GM23338 (cell line): ENCODE measurements around the gene RPTOR. TPM values are rescaled to one million over a fixed set of nuclear protein-coding genes. Genes with fewer than 3 reads are reported as not detected.

ENCODE experiments used
- ATAC-seq: fragments of 200-7000 bp; cut with Tn5 transposase; 3 replicates; pipeline ENCODE4 v1.9.1; 2020
- DNase-seq: peaks from one replicate; pipeline ENCODE4 v3.0.0-alpha.2; 2015; ENCODE audit warnings: low spot score
- H2AFZ ChIP-seq: fragments of 200-600 bp; sonication (generic); 2 replicates; pipeline ENCODE4 v1.8.0; 2016; ENCODE audit warnings: antibody characterized with exemption, mild to moderate bottlenecking, moderate library complexity
- H3F3A ChIP-seq: fragments of 200-600 bp; sonication (generic); replicated peaks from 2 replicates; pipeline ENCODE4 v1.8.0; 2017; ENCODE audit warnings: antibody characterized with exemption, mixed run types, low read depth
- H3K27ac ChIP-seq: fragments of 200-600 bp; sonication (generic); 2 replicates; pipeline ENCODE4 v1.6.1; 2016; ENCODE audit warnings: low read depth
- H3K27me3 ChIP-seq: fragments of 200-600 bp; sonication (generic); 2 replicates; pipeline ENCODE4 v1.8.0; 2016; ENCODE audit warnings: mild to moderate bottlenecking, mixed run types, moderate library complexity; ENCODE audit not compliant: insufficient read depth
- H3K36me3 ChIP-seq: fragments of 200-600 bp; sonication (generic); 2 replicates; pipeline ENCODE4 v1.8.0; 2016; ENCODE audit warnings: mild to moderate bottlenecking; ENCODE audit not compliant: insufficient read depth
- H3K4me1 ChIP-seq: fragments of 200-600 bp; sonication (generic); 2 replicates; pipeline ENCODE4 v1.8.0; 2016; ENCODE audit warnings: mild to moderate bottlenecking, moderate library complexity; ENCODE audit not compliant: insufficient read depth
- H3K4me2 ChIP-seq: fragments of 200-600 bp; sonication (generic); 2 replicates; pipeline ENCODE4 v1.7.1; 2017; ENCODE audit warnings: mixed run types
- H3K4me3 ChIP-seq: fragments of 200-600 bp; sonication (generic); 2 replicates; pipeline ENCODE4 v1.6.1; 2016; ENCODE audit warnings: mixed run types
- H3K79me2 ChIP-seq: fragments of 200-600 bp; sonication (generic); replicated peaks from 2 replicates; pipeline ENCODE4 v1.8.0; 2017; ENCODE audit warnings: mild to moderate bottlenecking; ENCODE audit not compliant: insufficient read depth
- H3K9me2 ChIP-seq: fragments of 200-600 bp; sonication (generic); 2 replicates; pipeline ENCODE4 v1.8.0; 2017; ENCODE audit not compliant: insufficient read depth
- H4K20me1 ChIP-seq: fragments of 200-600 bp; sonication (generic); replicated peaks from 2 replicates; pipeline ENCODE4 v1.8.0; 2017; ENCODE audit warnings: mild to moderate bottlenecking; ENCODE audit not compliant: insufficient read depth
- H3K27ac Mint-ChIP-seq: 2 replicates; pipeline ENCODE4 v1.8.0; 2020; ENCODE audit warnings: inconsistent platforms, mild to moderate bottlenecking, moderate library complexity, mixed read lengths
- H3K27me3 Mint-ChIP-seq: 3 replicates; pipeline ENCODE4 v1.8.0; 2022; ENCODE audit warnings: low read depth, mild to moderate bottlenecking, moderate library complexity, mixed read lengths, inconsistent platforms; ENCODE audit not compliant: insufficient read depth, poor library complexity
- H3K36me3 Mint-ChIP-seq: 3 replicates; pipeline ENCODE4 v1.8.0; 2021; ENCODE audit warnings: low read depth, mild to moderate bottlenecking, inconsistent platforms, moderate library complexity, mixed read lengths
- H3K4me1 Mint-ChIP-seq: 3 replicates; pipeline ENCODE4 v1.8.0; 2020; ENCODE audit warnings: mild to moderate bottlenecking, inconsistent platforms, mixed read lengths
- H3K4me3 Mint-ChIP-seq: 3 replicates; pipeline ENCODE4 v1.8.0; 2021; ENCODE audit warnings: moderate library complexity, mild to moderate bottlenecking, inconsistent platforms, mixed read lengths
- H3K9me3 Mint-ChIP-seq: 3 replicates; pipeline ENCODE4 v1.8.0; 2020; ENCODE audit warnings: moderate library complexity, mild to moderate bottlenecking, inconsistent platforms, mixed read lengths
- CREB1 ChIP-seq: fragments of 250-450 bp; sonication (Bioruptor Pico); IDR thresholded peaks from 2 replicates; pipeline ENCODE4 v1.5.0; 2020; ENCODE audit warnings: low read depth, mild to moderate bottlenecking, moderate library complexity
- ETS1 ChIP-seq: IDR thresholded peaks from 2 replicates; pipeline ENCODE4 v1.6.1; 2016; ENCODE audit warnings: antibody characterized with exemption
- EZH2 ChIP-seq: fragments of 200-600 bp; sonication (generic); IDR thresholded peaks from one replicate; pipeline ENCODE4 v1.8.0; 2017; ENCODE audit warnings: antibody characterized with exemption, mild to moderate bottlenecking, low read depth; ENCODE audit not compliant: unreplicated experiment
- EZH2phosphoT487 ChIP-seq: fragments of 200-600 bp; sonication (generic); IDR thresholded peaks from one replicate; pipeline ENCODE4 v1.8.1; 2018; ENCODE audit warnings: antibody characterized with exemption; ENCODE audit not compliant: unreplicated experiment
- JUNB ChIP-seq: IDR thresholded peaks from one replicate; pipeline ENCODE4 v1.6.1; 2016; ENCODE audit warnings: antibody characterized with exemption; ENCODE audit not compliant: unreplicated experiment
- NANOG ChIP-seq: IDR thresholded peaks from 2 replicates; pipeline ENCODE4 v1.6.1; 2016; ENCODE audit warnings: antibody characterized with exemption, borderline replicate concordance
- POLR2AphosphoS5 ChIP-seq: IDR thresholded peaks from 2 replicates; pipeline ENCODE4 v1.6.1; 2016; ENCODE audit warnings: antibody characterized with exemption, low read depth
- STAT1 ChIP-seq: IDR thresholded peaks from one replicate; pipeline ENCODE4 v1.6.1; 2016; ENCODE audit warnings: antibody characterized with exemption; ENCODE audit not compliant: unreplicated experiment
- ZNF114 ChIP-seq: fragments of 250-450 bp; sonication (Bioruptor Pico); IDR thresholded peaks from 2 replicates; pipeline ENCODE4 v1.5.0; 2020; ENCODE audit warnings: mild to moderate bottlenecking, moderate library complexity
- ZNF331 ChIP-seq: fragments of 250-450 bp; sonication (Bioruptor Pico); IDR thresholded peaks from 2 replicates; pipeline ENCODE4 v1.5.0; 2020; ENCODE audit warnings: low read depth, mild to moderate bottlenecking, moderate library complexity
- polyA plus RNA-seq: library from polyadenylated mRNA; unstranded; fragments of >200 nt; fragmentation: Nextera tagmentation; extraction: Ambion mirVana; gene quantifications from 2 replicates; pipeline ENCODE4 v1.2.1, GENCODE V29; 2016
- total RNA-seq: library from RNA; depleted of rRNA; stranded (reverse); fragments of >200 nt; shearing (Covaris generic); gene quantifications from 2 replicates; pipeline ENCODE4 v1.2.3, GENCODE V29; 2014
- TF ChIP-seq, protein P1 (sequence below): fragments of 250-450 bp; sonication (Bioruptor Pico); IDR thresholded peaks from 2 replicates; pipeline ENCODE4 v1.5.0; 2020; ENCODE audit warnings: mild to moderate bottlenecking, moderate library complexity
- TF ChIP-seq, protein P2 (sequence below), 2 experiments: fragments of 200-600 bp in 1 of 2; sonication (generic) in 1 of 2; conservative IDR thresholded peaks; 2 replicates each; pipeline versions ENCODE4 v1.5.1 to v1.6.1; 2016 to 2017; ENCODE audit warnings: antibody characterized with exemption in 2 of 2, low read depth in 2 of 2, mild to moderate bottlenecking in 2 of 2, moderate library complexity in 1 of 2
- TF ChIP-seq, protein P3 (sequence below): IDR thresholded peaks from one replicate; pipeline ENCODE4 v1.6.1; 2018; ENCODE audit warnings: antibody characterized with exemption; ENCODE audit not compliant: unreplicated experiment

RPTOR gene
- total and polyA plus RNA-seq, 2 experiments from 2014 or later = 9.5 to 38.0 TPM

GRCh38 chr17:80952291-80952690 lies 407.7 kb downstream of the RPTOR start:
- H3K27me3 Mint-ChIP-seq = peaks cover 10% of the 10 kb centered on the region
- no peak for ATAC-seq
- no peak for DNase-seq

More at GRCh38 chr17:80952291-80952690, 407.7 kb downstream of the RPTOR start:
- H3K27ac Mint-ChIP-seq = no peak overlapping the region
- no peaks in the 10 kb centered on the region for H3K9me3 Mint-ChIP-seq
- H3K4me3 ChIP-seq = no peak overlapping the region
- H3K79me2 ChIP-seq = no peaks in the 10 kb centered on the region
- H3K4me1 ChIP-seq = no peaks in the 10 kb centered on the region
- H3K27ac ChIP-seq = no peak overlapping the region
- no peak overlapping the region for H3K4me3 Mint-ChIP-seq
- no peak overlapping the region for H2AFZ ChIP-seq
- H3K27me3 ChIP-seq = no peaks in the 10 kb centered on the region
- peaks cover 4% of the 10 kb centered on the region; the same call in 1 of the 3 replicates for H3K36me3 Mint-ChIP-seq
- H3K9me2 ChIP-seq = no peaks in the 10 kb centered on the region
- H3F3A ChIP-seq = no peaks in the 10 kb centered on the region
- H3K4me2 ChIP-seq = no peak overlapping the region
- H3K4me1 Mint-ChIP-seq = no peaks in the 10 kb centered on the region
- H4K20me1 ChIP-seq = no peaks in the 10 kb centered on the region
- no peaks in the 10 kb centered on the region for H3K36me3 ChIP-seq
- TF ChIP-seq POLR2AphosphoS5 (no peak), STAT1 (no peak), EZH2phosphoT487 (no peak), ZNF114 (CRISPR knock-in tag) (no peak), NANOG (no peak), ZNF331 (CRISPR knock-in tag) (no peak), ETS1 (no peak), EZH2 (no peak), JUNB (no peak), CREB1 (CRISPR knock-in tag) (no peak)
- TF ChIP-seq, protein P1, sequence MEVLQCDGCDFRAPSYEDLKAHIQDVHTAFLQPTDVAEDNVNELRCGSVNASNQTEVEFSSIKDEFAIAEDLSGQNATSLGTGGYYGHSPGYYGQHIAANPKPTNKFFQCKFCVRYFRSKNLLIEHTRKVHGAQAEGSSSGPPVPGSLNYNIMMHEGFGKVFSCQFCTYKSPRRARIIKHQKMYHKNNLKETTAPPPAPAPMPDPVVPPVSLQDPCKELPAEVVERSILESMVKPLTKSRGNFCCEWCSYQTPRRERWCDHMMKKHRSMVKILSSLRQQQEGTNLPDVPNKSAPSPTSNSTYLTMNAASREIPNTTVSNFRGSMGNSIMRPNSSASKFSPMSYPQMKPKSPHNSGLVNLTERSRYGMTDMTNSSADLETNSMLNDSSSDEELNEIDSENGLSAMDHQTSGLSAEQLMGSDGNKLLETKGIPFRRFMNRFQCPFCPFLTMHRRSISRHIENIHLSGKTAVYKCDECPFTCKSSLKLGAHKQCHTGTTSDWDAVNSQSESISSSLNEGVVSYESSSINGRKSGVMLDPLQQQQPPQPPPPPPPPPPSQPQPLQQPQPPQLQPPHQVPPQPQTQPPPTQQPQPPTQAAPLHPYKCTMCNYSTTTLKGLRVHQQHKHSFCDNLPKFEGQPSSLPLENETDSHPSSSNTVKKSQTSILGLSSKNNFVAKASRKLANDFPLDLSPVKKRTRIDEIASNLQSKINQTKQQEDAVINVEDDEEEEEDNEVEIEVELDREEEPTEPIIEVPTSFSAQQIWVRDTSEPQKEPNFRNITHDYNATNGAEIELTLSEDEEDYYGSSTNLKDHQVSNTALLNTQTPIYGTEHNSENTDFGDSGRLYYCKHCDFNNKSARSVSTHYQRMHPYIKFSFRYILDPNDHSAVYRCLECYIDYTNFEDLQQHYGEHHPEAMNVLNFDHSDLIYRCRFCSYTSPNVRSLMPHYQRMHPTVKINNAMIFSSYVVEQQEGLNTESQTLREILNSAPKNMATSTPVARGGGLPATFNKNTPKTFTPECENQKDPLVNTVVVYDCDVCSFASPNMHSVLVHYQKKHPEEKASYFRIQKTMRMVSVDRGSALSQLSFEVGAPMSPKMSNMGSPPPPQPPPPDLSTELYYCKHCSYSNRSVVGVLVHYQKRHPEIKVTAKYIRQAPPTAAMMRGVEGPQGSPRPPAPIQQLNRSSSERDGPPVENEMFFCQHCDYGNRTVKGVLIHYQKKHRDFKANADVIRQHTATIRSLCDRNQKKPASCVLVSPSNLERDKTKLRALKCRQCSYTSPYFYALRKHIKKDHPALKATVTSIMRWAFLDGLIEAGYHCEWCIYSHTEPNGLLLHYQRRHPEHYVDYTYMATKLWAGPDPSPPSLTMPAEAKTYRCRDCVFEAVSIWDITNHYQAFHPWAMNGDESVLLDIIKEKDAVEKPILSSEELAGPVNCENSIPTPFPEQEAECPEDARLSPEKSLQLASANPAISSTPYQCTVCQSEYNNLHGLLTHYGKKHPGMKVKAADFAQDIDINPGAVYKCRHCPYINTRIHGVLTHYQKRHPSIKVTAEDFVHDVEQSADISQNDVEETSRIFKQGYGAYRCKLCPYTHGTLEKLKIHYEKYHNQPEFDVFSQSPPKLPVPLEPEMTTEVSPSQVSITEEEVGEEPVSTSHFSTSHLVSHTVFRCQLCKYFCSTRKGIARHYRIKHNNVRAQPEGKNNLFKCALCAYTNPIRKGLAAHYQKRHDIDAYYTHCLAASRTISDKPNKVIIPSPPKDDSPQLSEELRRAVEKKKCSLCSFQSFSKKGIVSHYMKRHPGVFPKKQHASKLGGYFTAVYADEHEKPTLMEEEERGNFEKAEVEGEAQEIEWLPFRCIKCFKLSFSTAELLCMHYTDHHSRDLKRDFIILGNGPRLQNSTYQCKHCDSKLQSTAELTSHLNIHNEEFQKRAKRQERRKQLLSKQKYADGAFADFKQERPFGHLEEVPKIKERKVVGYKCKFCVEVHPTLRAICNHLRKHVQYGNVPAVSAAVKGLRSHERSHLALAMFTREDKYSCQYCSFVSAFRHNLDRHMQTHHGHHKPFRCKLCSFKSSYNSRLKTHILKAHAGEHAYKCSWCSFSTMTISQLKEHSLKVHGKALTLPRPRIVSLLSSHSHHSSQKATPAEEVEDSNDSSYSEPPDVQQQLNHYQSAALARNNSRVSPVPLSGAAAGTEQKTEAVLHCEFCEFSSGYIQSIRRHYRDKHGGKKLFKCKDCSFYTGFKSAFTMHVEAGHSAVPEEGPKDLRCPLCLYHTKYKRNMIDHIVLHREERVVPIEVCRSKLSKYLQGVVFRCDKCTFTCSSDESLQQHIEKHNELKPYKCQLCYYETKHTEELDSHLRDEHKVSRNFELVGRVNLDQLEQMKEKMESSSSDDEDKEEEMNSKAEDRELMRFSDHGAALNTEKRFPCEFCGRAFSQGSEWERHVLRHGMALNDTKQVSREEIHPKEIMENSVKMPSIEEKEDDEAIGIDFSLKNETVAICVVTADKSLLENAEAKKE = no peak
- TF ChIP-seq, protein P2, sequence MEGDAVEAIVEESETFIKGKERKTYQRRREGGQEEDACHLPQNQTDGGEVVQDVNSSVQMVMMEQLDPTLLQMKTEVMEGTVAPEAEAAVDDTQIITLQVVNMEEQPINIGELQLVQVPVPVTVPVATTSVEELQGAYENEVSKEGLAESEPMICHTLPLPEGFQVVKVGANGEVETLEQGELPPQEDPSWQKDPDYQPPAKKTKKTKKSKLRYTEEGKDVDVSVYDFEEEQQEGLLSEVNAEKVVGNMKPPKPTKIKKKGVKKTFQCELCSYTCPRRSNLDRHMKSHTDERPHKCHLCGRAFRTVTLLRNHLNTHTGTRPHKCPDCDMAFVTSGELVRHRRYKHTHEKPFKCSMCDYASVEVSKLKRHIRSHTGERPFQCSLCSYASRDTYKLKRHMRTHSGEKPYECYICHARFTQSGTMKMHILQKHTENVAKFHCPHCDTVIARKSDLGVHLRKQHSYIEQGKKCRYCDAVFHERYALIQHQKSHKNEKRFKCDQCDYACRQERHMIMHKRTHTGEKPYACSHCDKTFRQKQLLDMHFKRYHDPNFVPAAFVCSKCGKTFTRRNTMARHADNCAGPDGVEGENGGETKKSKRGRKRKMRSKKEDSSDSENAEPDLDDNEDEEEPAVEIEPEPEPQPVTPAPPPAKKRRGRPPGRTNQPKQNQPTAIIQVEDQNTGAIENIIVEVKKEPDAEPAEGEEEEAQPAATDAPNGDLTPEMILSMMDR (conservative IDR thresholded peaks at IDR 0.05; ENCODE audit: low read depth in 2 of 2) = no peak
- TF ChIP-seq, protein P3, sequence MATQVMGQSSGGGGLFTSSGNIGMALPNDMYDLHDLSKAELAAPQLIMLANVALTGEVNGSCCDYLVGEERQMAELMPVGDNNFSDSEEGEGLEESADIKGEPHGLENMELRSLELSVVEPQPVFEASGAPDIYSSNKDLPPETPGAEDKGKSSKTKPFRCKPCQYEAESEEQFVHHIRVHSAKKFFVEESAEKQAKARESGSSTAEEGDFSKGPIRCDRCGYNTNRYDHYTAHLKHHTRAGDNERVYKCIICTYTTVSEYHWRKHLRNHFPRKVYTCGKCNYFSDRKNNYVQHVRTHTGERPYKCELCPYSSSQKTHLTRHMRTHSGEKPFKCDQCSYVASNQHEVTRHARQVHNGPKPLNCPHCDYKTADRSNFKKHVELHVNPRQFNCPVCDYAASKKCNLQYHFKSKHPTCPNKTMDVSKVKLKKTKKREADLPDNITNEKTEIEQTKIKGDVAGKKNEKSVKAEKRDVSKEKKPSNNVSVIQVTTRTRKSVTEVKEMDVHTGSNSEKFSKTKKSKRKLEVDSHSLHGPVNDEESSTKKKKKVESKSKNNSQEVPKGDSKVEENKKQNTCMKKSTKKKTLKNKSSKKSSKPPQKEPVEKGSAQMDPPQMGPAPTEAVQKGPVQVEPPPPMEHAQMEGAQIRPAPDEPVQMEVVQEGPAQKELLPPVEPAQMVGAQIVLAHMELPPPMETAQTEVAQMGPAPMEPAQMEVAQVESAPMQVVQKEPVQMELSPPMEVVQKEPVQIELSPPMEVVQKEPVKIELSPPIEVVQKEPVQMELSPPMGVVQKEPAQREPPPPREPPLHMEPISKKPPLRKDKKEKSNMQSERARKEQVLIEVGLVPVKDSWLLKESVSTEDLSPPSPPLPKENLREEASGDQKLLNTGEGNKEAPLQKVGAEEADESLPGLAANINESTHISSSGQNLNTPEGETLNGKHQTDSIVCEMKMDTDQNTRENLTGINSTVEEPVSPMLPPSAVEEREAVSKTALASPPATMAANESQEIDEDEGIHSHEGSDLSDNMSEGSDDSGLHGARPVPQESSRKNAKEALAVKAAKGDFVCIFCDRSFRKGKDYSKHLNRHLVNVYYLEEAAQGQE = no peak
